Measurements from ENCODE around the gene MTX2. TPM values are rescaled to one million over a fixed set of nuclear protein-coding genes. Genes with fewer than 3 reads are reported as not detected.

Gene MTX2
- total and polyA plus RNA-seq, 2 experiments from 2014 or later: 38.6 to 54.8 TPM

GRCh38 chr2:176242276-176242675 lies 27.0 kb upstream of the MTX2 start:
- no peaks in the 10 kb centered on the region for H4K20me1 ChIP-seq (ENCODE audit: insufficient read depth, poor library complexity, severe bottlenecking)
- WGBS (ENCODE audit: low lambda C conversion rate, missing lambda C conversion rate): 93% methylated on average over 2 of the region's 2 CpGs
- no peaks in the 10 kb centered on the region for H3K9me2 ChIP-seq (replicated peaks; ENCODE audit: insufficient read depth)
- no peak for DNase-seq (ENCODE audit: low spot score)
- TF ChIP-seq EZH2 (IDR thresholded peaks at IDR 0.05; ENCODE audit: borderline replicate concordance) (no peak), CTCF (IDR thresholded peaks at IDR 0.05; ENCODE audit: poor library complexity) (no peak), EZH2phosphoT487 (IDR thresholded peaks at IDR 0.05; ENCODE audit: low read depth, severe bottlenecking, unreplicated experiment) (no peak)
- H3K27me3 ChIP-seq: peaks cover 18% of the 10 kb centered on the region
- H2AFZ ChIP-seq: no peak overlapping the region
- H3K27ac ChIP-seq: no peak overlapping the region
- H3K36me3 ChIP-seq (replicated peaks; ENCODE audit: insufficient read depth, low read depth): no peaks in the 10 kb centered on the region
- no peaks in the 10 kb centered on the region for H3K4me1 ChIP-seq (ENCODE audit: insufficient read depth)
- H3K79me2 ChIP-seq: no peaks in the 10 kb centered on the region
- H3K4me2 ChIP-seq: no peak overlapping the region
- no peaks in the 10 kb centered on the region for H3K9me3 ChIP-seq (ENCODE audit: low read depth)
- H3K4me3 ChIP-seq: no peak overlapping the region

- no peaks in the 10 kb centered on the region for H3K36me3 ChIP-seq (replicated peaks; ENCODE audit: insufficient read depth, low read depth)
- no peaks in the 10 kb centered on the region for H3K9me3 ChIP-seq (ENCODE audit: low read depth)
- TF ChIP-seq EZH2phosphoT487 (IDR thresholded peaks at IDR 0.05; ENCODE audit: low read depth, severe bottlenecking, unreplicated experiment) (no peak), EZH2 (IDR thresholded peaks at IDR 0.05; ENCODE audit: borderline replicate concordance) (no peak), CTCF (IDR thresholded peaks at IDR 0.05; ENCODE audit: poor library complexity) (no peak)
- no peaks in the 10 kb centered on the region for H3K4me1 ChIP-seq (ENCODE audit: insufficient read depth)
- WGBS (ENCODE audit: low lambda C conversion rate, missing lambda C conversion rate): 71% methylated on average over 4 of the region's 4 CpGs
- peaks cover 12% of the 10 kb centered on the region for H3K27me3 ChIP-seq
- DNase-seq (ENCODE audit: low spot score): no peak
- H3K9me2 ChIP-seq (replicated peaks; ENCODE audit: insufficient read depth): no peaks in the 10 kb centered on the region
- H3K4me3 ChIP-seq: no peak overlapping the region
- no peaks in the 10 kb centered on the region for H3K79me2 ChIP-seq
- no peak overlapping the region for H3K27ac ChIP-seq
- no peaks in the 10 kb centered on the region for H4K20me1 ChIP-seq (ENCODE audit: insufficient read depth, poor library complexity, severe bottlenecking)
- no peak overlapping the region for H2AFZ ChIP-seq
- H3K4me2 ChIP-seq: no peak overlapping the region
Measured at GRCh38 chr2:176246331-176246730, 22.9 kb upstream of the MTX2 start.

- no peak overlapping the region for H2AFZ ChIP-seq
- 76% methylated on average over 4 of the region's 4 CpGs for WGBS (ENCODE audit: low lambda C conversion rate, missing lambda C conversion rate)
- TF ChIP-seq EZH2 (IDR thresholded peaks at IDR 0.05; ENCODE audit: borderline replicate concordance) (no peak), CTCF (IDR thresholded peaks at IDR 0.05; ENCODE audit: poor library complexity) (no peak), EZH2phosphoT487 (IDR thresholded peaks at IDR 0.05; ENCODE audit: low read depth, severe bottlenecking, unreplicated experiment) (no peak)
- no peaks in the 10 kb centered on the region for H3K4me1 ChIP-seq (ENCODE audit: insufficient read depth)
- H3K9me2 ChIP-seq (replicated peaks; ENCODE audit: insufficient read depth): no peaks in the 10 kb centered on the region
- H4K20me1 ChIP-seq (ENCODE audit: insufficient read depth, poor library complexity, severe bottlenecking): no peaks in the 10 kb centered on the region
- DNase-seq (ENCODE audit: low spot score): no peak
- no peak overlapping the region for H3K27ac ChIP-seq
- no peaks in the 10 kb centered on the region for H3K9me3 ChIP-seq (ENCODE audit: low read depth)
- peaks cover 16% of the 10 kb centered on the region for H3K27me3 ChIP-seq
- no peak overlapping the region for H3K4me3 ChIP-seq
- no peak overlapping the region for H3K4me2 ChIP-seq
- no peaks in the 10 kb centered on the region for H3K79me2 ChIP-seq
- no peaks in the 10 kb centered on the region for H3K36me3 ChIP-seq (replicated peaks; ENCODE audit: insufficient read depth, low read depth)
Measured at GRCh38 chr2:176247859-176248258, 21.4 kb upstream of the MTX2 start.

GRCh38 chr2:176251928-176252327 lies 17.3 kb upstream of the MTX2 start:
- 80% methylated on average over 1 of the region's 1 CpG for WGBS (ENCODE audit: low lambda C conversion rate, missing lambda C conversion rate)
- Histone ChIP-seq H3K36me3 (replicated peaks; ENCODE audit: insufficient read depth, low read depth) (no peaks in the 10 kb centered on the region), H3K9me3 (ENCODE audit: low read depth) (no peaks in the 10 kb centered on the region), H3K27me3 (peaks cover 4% of the 10 kb centered on the region), H3K4me2 (no peak overlapping the region), H3K27ac (no peak overlapping the region), H3K79me2 (no peaks in the 10 kb centered on the region), H3K4me3 (no peak overlapping the region), H3K4me1 (ENCODE audit: insufficient read depth) (no peaks in the 10 kb centered on the region), H4K20me1 (ENCODE audit: insufficient read depth, poor library complexity, severe bottlenecking) (no peaks in the 10 kb centered on the region), H3K9me2 (replicated peaks; ENCODE audit: insufficient read depth) (no peaks in the 10 kb centered on the region), H2AFZ (no peak overlapping the region)
- no peak for TF ChIP-seq CTCF (IDR thresholded peaks at IDR 0.05; ENCODE audit: poor library complexity)
- no peak for TF ChIP-seq EZH2 (IDR thresholded peaks at IDR 0.05; ENCODE audit: borderline replicate concordance)
- TF ChIP-seq EZH2phosphoT487 (IDR thresholded peaks at IDR 0.05; ENCODE audit: low read depth, severe bottlenecking, unreplicated experiment): no peak
- DNase-seq (ENCODE audit: low spot score): no peak

All from hepatocyte (in vitro differentiated cells).